ENCODE results near the gene MTMR3.

The MTMR3 gene

DNA sequence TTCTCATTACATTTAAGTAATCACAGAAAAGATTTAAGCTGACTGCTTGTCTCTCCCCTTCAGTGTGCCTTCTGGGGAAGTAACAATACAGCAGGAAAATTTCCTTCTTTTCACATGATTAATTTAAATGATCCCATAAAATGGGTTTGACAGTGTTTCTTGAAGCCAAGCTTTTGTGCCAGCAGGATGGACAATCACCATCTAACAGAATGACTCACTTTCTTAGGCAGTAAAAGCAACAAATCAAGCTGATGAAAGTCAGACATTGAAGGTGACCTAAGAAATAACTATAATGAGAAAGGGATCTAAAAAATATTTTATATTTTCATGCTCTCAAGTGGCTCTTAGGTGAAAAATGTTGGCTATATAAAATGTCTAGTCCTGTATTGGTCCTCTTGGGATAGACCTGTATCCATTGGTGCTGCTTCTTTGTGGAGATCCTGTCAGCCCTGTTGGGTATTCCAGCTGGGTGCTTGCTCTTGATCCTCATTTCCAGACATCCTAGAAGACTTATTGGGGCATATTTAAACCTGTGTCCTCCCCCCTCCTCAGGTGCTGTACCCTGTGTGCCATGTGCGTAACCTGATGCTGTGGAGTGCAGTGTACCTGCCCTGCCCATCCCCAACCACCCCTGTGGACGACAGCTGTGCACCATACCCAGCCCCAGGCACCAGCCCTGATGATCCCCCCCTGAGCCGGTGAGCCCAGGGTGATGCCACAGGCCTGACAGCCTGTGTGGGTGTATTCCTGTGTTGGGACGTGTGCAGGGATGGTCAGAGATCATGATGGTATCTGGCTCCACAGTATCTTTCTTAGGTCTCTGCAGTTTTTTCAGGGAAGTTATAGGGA, 134.6 kb downstream of the MTMR3 start:
- Histone ChIP-seq H3K4me2 (ENCODE audit: low read length) (no peak overlapping the region), H3F3A (ENCODE audit: control insufficient read depth, insufficient read depth) (no peaks in the 10 kb centered on the region), H4K20me1 (ENCODE audit: control insufficient read depth, insufficient read depth, low read depth, low read length) (no peaks in the 10 kb centered on the region; the same call in 1 of the 2 replicates)

DNA sequence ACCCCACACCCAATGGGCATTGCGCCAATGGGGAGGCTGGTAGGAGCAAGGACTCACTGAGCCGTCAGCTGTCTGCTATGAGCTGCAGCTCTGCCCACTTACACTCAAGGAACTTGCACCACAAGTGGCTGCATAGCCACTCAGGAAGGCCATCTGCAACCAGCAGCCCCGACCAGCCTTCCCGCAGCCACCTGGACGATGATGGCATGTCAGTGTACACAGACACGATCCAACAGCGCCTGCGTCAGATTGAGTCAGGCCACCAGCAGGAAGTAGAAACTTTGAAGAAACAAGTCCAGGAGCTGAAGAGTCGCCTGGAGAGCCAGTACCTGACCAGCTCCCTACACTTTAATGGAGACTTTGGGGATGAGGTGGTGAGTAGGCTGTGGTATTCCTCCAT, 137.5 kb downstream of the MTMR3 start:
- Histone ChIP-seq H3K27me3 (ENCODE audit: control insufficient read depth, low read length) (no peaks in the 10 kb centered on the region), H3K9me2 (replicated peaks; ENCODE audit: control insufficient read depth, low read length) (no peaks in the 10 kb centered on the region), H4K20me1 (ENCODE audit: control insufficient read depth, insufficient read depth, low read depth, low read length) (no peaks in the 10 kb centered on the region; the same call in 1 of the 2 replicates), H3K79me2 (ENCODE audit: control insufficient read depth, low read length) (no peaks in the 10 kb centered on the region), H3K4me2 (ENCODE audit: low read length) (no peak overlapping the region), H3K4me3 (ENCODE audit: low read length) (no peak overlapping the region), H3K36me3 (ENCODE audit: control insufficient read depth, low read length) (peaks cover 14% of the 10 kb centered on the region; the same call in 1 of the 2 replicates), H3K27ac (ENCODE audit: low read depth, low read length) (no peak overlapping the region), H3K4me1 (ENCODE audit: control insufficient read depth, low read length) (no peaks in the 10 kb centered on the region), H3F3A (ENCODE audit: control insufficient read depth, insufficient read depth) (no peaks in the 10 kb centered on the region), H3K9me3 (ENCODE audit: control insufficient read depth, insufficient read depth, low read length) (no peaks in the 10 kb centered on the region)
- no peak for TF ChIP-seq EZH2phosphoT487 (IDR thresholded peaks at IDR 0.05; ENCODE audit: borderline replicate concordance, low read length)
- TF ChIP-seq, protein P1, sequence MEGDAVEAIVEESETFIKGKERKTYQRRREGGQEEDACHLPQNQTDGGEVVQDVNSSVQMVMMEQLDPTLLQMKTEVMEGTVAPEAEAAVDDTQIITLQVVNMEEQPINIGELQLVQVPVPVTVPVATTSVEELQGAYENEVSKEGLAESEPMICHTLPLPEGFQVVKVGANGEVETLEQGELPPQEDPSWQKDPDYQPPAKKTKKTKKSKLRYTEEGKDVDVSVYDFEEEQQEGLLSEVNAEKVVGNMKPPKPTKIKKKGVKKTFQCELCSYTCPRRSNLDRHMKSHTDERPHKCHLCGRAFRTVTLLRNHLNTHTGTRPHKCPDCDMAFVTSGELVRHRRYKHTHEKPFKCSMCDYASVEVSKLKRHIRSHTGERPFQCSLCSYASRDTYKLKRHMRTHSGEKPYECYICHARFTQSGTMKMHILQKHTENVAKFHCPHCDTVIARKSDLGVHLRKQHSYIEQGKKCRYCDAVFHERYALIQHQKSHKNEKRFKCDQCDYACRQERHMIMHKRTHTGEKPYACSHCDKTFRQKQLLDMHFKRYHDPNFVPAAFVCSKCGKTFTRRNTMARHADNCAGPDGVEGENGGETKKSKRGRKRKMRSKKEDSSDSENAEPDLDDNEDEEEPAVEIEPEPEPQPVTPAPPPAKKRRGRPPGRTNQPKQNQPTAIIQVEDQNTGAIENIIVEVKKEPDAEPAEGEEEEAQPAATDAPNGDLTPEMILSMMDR (IDR thresholded peaks at IDR 0.05; ENCODE audit: low read depth, low read length, poor library complexity, severe bottlenecking): no peak

More for the DNA sequence above, 134.6 kb downstream of the MTMR3 start:
- H3K4me1 ChIP-seq (ENCODE audit: control insufficient read depth, low read length): no peaks in the 10 kb centered on the region
- no peak for TF ChIP-seq EZH2phosphoT487 (IDR thresholded peaks at IDR 0.05; ENCODE audit: borderline replicate concordance, low read length)
- TF ChIP-seq, protein P1 (IDR thresholded peaks at IDR 0.05; ENCODE audit: low read depth, low read length, poor library complexity, severe bottlenecking): no peak
- no peaks in the 10 kb centered on the region for H3K9me3 ChIP-seq (ENCODE audit: control insufficient read depth, insufficient read depth, low read length)
- H3K9me2 ChIP-seq (replicated peaks; ENCODE audit: control insufficient read depth, low read length): no peaks in the 10 kb centered on the region
- H3K79me2 ChIP-seq (ENCODE audit: control insufficient read depth, low read length): no peaks in the 10 kb centered on the region
- no peak overlapping the region for H3K27ac ChIP-seq (ENCODE audit: low read depth, low read length)
- H3K4me3 ChIP-seq (ENCODE audit: low read length): no peak overlapping the region
- no peaks in the 10 kb centered on the region for H3K27me3 ChIP-seq (ENCODE audit: control insufficient read depth, low read length)
- H3K36me3 ChIP-seq (ENCODE audit: control insufficient read depth, low read length): peaks cover 10% of the 10 kb centered on the region; the same call in 1 of the 2 replicates

DNA sequence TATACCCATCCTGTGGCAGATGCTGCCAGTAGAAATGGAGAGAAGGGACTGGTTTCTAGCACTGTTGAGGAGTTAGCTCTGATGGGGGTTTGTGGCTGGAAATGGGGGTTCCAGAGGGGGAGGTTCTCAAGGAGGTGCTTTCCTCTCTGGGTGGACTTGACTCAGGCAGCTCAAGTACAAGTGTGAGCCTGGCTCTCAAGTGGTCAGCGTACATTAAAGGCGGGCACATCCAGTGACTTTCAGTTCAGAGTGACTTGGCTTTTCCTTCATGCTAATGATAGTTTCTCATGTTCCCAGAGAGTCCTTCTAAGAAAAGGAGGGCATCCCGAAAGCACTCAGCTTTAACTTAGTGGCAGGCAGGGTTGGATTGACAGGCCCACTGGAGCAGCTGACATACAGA, 138.4 kb downstream of the MTMR3 start:
- Histone ChIP-seq H3K27ac (ENCODE audit: low read depth, low read length) (no peak overlapping the region), H3K9me2 (replicated peaks; ENCODE audit: control insufficient read depth, low read length) (no peaks in the 10 kb centered on the region), H3K4me2 (ENCODE audit: low read length) (no peak overlapping the region), H3K4me1 (ENCODE audit: control insufficient read depth, low read length) (no peaks in the 10 kb centered on the region), H3K27me3 (ENCODE audit: control insufficient read depth, low read length) (no peaks in the 10 kb centered on the region), H3K9me3 (ENCODE audit: control insufficient read depth, insufficient read depth, low read length) (no peaks in the 10 kb centered on the region), H4K20me1 (ENCODE audit: control insufficient read depth, insufficient read depth, low read depth, low read length) (no peaks in the 10 kb centered on the region; the same call in 1 of the 2 replicates), H3K36me3 (ENCODE audit: control insufficient read depth, low read length) (peaks cover 13% of the 10 kb centered on the region; the same call in 1 of the 2 replicates), H3F3A (ENCODE audit: control insufficient read depth, insufficient read depth) (no peaks in the 10 kb centered on the region), H3K4me3 (ENCODE audit: low read length) (no peak overlapping the region), H3K79me2 (ENCODE audit: control insufficient read depth, low read length) (no peaks in the 10 kb centered on the region)
- TF ChIP-seq, protein P1 (IDR thresholded peaks at IDR 0.05; ENCODE audit: low read depth, low read length, poor library complexity, severe bottlenecking): no peak
- TF ChIP-seq EZH2phosphoT487 (IDR thresholded peaks at IDR 0.05; ENCODE audit: borderline replicate concordance, low read length): no peak

Measured in DOHH2 (cell line).